ENCODE data around the gene CHGA. TPM values are rescaled to one million over a fixed set of nuclear protein-coding genes. Genes with fewer than 3 reads are reported as not detected.

Gene CHGA
- total RNA-seq, 2 experiments from 2014 or later = not detected

- CTCF ChIA-PET = no interaction called here
- POLR2A ChIA-PET = no interaction called here
Observed at GRCh38 chr14:92942136-92942535, 19.2 kb downstream of the CHGA start.

DNA sequence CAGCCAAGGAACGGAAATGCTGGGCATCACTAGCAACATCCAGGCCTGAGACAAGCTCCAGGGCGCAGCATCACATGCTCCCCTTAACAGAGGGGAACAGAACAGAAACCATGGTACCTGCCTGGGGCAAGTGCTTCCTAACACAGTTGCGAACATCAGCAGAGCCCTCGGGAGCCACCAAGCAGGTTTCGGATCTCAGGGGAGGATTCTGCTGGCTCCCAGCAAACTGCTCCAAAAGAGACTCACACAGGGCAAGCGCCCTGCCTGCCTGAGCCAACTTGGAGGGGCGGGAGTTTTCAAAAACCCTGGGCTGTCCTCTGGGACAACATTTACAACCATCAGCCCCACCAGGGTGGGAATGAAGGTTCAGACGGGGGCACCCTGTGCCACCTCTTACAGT is 19.6 kb downstream of the CHGA start:
- ChIA-PET POLR2A (no interaction called here), CTCF (no interaction called here)

DNA sequence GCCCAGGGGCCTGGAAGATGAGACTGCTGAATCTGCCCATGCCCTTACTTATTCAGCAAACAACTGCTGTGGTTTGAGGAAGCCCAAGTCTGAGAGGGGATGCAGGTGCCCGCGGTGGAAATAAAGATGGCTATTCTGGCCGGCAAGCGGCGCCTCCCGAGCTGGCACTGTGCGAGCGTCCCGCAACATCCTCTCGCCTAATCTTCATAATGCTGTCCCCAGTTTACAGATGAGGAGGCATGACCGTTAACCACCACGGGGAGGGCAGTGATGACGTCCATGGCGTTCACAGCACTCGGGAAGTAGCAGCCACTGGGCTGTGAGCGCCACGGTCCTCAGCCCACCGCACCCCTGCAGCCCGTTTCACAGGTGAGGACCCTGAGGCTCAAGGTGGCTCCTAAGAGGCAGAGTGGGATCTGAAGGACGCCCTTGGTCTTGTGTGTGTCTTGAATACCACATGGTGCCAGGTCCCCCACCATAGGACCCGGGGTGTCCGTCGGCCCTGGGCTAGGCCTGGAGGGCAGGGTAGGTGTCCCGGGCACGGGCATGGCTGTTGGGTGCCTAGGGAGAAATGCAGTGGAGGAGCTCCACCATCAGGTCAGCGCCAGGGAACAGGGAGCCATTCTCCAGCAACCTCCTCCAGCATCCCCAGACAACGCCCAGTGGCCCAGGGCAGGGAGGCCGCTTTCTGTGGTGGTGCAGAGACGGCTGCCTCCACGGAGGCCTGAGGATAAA is 20.2 kb downstream of the CHGA start:
- ChIA-PET CTCF (no interaction called here), POLR2A (no interaction called here)

DNA sequence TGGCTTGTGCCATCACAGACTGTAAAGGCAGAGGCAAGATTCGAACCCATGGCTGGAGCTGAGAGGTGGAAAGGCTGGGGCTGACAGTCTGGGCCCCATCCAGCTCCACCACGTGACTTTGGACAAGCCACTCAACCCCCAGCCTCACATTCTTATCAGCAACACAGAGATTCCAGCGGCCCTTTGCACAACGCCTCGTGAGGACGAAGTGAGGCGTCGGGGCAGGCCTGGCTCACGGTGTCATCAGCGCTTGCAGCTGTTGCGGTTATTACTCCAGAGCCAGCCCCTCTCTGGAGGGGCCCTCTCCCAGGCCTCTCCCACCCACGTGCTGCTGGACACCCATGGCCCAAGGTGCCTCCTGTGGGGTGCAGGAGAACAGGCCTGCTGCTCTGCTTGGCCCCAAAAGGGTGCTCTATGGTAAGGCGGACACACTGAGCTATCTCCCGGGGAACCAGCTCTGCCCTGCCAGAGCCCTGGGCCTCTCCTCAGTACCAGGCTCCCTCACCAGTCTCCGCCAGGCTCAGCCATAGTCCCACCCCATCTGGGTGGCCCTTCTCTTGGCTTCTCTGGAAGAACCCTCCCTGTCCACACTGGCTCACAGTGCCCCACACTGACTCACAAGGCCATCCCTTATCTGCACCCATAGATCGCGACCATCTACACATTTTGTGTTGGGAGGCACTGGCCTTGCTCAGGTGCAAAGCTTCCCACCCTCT is 21.1 kb downstream of the CHGA start:
- ChIA-PET POLR2A (no interaction called here), CTCF (no interaction called here)

- POLR2A ChIA-PET = no interaction called here
- CTCF ChIA-PET = no interaction called here
Observed at GRCh38 chr14:92944976-92945375, 22.0 kb downstream of the CHGA start.

DNA sequence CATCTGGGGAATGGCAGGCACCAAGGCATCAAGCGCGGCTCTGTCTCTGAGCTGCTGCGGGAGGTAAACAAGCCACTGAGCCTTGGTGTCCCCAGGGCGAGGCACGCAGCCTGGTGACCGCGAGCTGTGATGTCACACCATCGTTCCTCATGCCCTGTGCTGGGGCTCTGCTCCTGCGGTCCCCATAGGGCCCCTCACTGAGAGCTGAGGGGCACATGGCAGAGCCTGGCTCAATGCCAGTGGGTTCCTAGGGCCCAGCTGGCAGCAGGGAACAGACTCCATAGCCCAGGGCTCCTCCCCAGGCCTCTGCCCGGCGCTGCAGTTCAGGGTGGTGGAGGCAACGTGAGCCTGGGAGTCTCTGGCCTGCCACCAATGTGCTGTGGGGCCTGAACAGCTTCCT is 22.6 kb downstream of the CHGA start:
- POLR2A ChIA-PET = no interaction called here

GRCh38 chr14:92945959-92946846 is 23.3 kb downstream of the CHGA start:
- ChIA-PET POLR2A (no interaction called here), CTCF (no interaction called here)

More for the DNA sequence above, 22.6 kb downstream of the CHGA start:
- CTCF ChIA-PET = no interaction called here

- CTCF ChIA-PET = interaction anchor here (0.9 kb wide), 1 partner anchor 193 kb away, joined by 6 read pairs; no protein-coding TSS in a partner anchor
- POLR2A ChIA-PET = no interaction called here
Observed at GRCh38 chr14:92946847-92947545, 24.0 kb downstream of the CHGA start.

GRCh38 chr14:92948647-92949046 is 25.7 kb downstream of the CHGA start:
- ChIA-PET CTCF (no interaction called here), POLR2A (no interaction called here)

GRCh38 chr14:92949496-92950192 is 26.7 kb downstream of the CHGA start:
- ChIA-PET POLR2A (no interaction called here), CTCF (no interaction called here)

- ChIA-PET CTCF (no interaction called here), POLR2A (no interaction called here)
Observed at GRCh38 chr14:92950193-92950540, 27.2 kb downstream of the CHGA start.

DNA sequence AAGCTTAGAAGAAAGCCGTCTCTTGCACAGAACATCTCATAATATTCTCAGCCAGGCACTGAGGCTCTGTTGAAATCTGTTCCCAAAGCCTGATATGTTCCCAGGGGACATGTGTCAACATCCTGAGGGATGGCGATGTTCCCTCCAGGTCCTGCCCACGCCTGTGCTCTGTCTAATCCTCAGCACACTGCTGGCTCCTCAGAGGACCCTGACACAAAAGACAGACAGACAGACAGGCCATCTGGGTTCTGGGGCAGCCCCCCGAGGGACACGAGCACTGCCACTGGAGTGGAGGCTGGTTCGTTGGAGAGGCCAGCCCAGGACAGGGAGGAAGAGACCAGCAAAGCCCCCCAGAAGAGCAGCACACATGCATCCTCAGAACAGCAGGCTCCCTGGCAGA is 27.8 kb downstream of the CHGA start:
- ChIA-PET CTCF (no interaction called here), POLR2A (no interaction called here)

DNA sequence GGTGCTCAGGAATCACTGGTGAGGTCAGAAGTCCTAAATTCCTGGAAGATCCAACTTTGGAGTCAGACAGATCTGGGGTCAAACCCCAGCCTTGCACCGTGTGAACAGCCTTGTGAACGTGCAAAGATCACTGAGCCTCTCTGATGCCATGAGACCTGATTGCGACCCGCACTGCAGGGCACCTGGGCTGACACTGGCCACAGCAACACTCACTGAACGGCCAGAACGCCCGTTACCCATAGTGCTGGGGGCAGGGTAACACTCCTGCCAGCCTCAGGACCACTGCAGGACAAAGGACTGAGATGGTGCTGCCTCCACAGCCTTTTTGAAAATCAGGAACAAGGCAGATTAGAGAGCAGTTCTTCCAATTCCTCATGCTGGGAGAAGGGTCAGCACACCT is 28.3 kb downstream of the CHGA start:
- ChIA-PET CTCF (interaction anchor here (1.0 to 2.5 kb wide), 8 partner anchors 13 to 195 kb away, joined by 3 to 22 read pairs (median 10); no protein-coding TSS in a partner anchor), POLR2A (no interaction called here)

DNA sequence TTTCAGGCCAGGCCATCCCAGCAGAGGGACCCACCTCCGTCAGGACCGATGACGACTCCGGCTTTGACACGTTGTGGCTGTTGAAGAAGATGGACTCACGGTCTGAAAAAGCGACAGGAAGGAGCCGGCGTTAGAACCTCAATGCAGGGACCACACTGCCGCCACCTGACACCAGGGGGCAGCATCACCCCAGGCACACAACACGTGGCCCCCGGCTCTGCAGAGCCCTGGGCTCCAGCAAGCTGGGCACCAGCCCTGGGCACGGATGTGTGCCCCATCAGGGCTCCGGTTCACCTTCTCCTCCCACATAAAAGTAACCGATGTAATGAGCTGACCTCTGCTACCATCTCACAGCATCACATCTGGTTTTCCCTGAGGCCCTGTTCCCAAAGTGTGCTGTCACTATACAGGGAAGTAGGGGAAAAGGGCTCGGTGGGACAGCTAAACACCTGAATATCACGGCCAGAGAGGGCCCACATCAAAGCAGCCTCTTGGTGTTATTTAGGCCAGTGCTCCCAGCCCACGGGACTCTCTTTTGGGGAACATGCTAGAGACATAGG is 29.0 kb downstream of the CHGA start:
- POLR2A ChIA-PET = no interaction called here

GRCh38 chr14:92952481-92953298 is 29.7 kb downstream of the CHGA start:
- ChIA-PET CTCF (interaction anchor here (0.6 to 2.5 kb wide), 14 partner anchors 11 to 226 kb away, joined by 3 to 22 read pairs (median 4); no protein-coding TSS in a partner anchor), POLR2A (no interaction called here)

More for the DNA sequence above, 29.0 kb downstream of the CHGA start:
- CTCF ChIA-PET = interaction anchor here (0.6 to 2.5 kb wide), 15 partner anchors 12 to 226 kb away, joined by 3 to 22 read pairs (median 4); no protein-coding TSS in a partner anchor

- ChIA-PET POLR2A (no interaction called here), CTCF (interaction anchor here (2.5 kb wide), 1 partner anchor 184 kb away, joined by 22 read pairs; no protein-coding TSS in a partner anchor)
Observed at GRCh38 chr14:92953526-92953925, 30.6 kb downstream of the CHGA start.

- ChIA-PET CTCF (interaction anchor here (1.3 to 2.2 kb wide), 3 partner anchors 10 to 184 kb away, joined by 3 to 11 read pairs (median 5); no protein-coding TSS in a partner anchor), POLR2A (no interaction called here)
Observed at GRCh38 chr14:92954933-92955332, 32.0 kb downstream of the CHGA start.

DNA sequence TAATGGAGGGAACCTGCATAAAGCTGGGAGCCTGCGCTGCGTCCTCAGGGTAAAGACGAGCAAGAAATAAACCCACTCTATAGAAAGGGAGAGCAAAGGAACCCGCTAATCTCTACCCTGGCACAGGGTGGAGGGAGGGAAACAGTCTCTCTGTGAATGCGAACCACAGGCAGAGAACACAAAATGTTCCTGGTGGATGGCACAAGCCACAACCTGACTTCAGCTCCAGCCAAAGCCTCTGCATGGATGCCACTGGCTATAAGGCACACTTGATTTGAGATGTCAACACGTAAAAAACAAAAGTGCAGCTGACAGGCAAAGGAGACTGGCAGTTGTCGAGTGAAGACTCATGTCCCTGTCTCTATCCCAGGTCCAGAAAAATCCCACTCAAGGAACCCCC is 32.4 kb downstream of the CHGA start:
- ChIA-PET POLR2A (no interaction called here), CTCF (interaction anchor here (1.3 to 2.2 kb wide), 3 partner anchors 10 to 184 kb away, joined by 3 to 11 read pairs (median 5); no protein-coding TSS in a partner anchor)

Measured in activated CD8-positive, alpha-beta memory T cell treated with anti-CD3 and anti-CD28 coated beads for 36 hours (primary cell).